Stimulated activated CD4-positive, alpha-beta T cell treated with anti-CD3 and anti-CD28 coated beads, Interleukin-1b, Interleukin-23, amount 100 ng/mL, for 1 hour (primary cell): Measurements from ENCODE around the gene RCAN2.

Source experiments
- DNase-seq, 2 donors: peaks; one replicate each; pipeline ENCODE4 v3.0.0-alpha.2; 2020; ENCODE audit warnings: low read depth in 2 of 2

The RCAN2 gene

GRCh38 chr6:46215777-46216176 is 275.5 kb downstream of the RCAN2 start:
- no peak for DNase-seq

GRCh38 chr6:46215213-46215612 is 276.0 kb downstream of the RCAN2 start:
- DNase-seq: no peak

GRCh38 chr6:46211917-46212316 is 279.3 kb downstream of the RCAN2 start:
- DNase-seq: no peak

- no peak for DNase-seq
These were observed 281.0 kb downstream of the RCAN2 start for GRCh38 chr6:46210294-46210693.

GRCh38 chr6:46208303-46208702 is 282.9 kb downstream of the RCAN2 start:
- DNase-seq: no peak

- DNase-seq: no peak
These were observed 284.1 kb downstream of the RCAN2 start for GRCh38 chr6:46207174-46207573.

- no peak for DNase-seq
These were observed 286.2 kb downstream of the RCAN2 start for GRCh38 chr6:46204880-46205650.

- DNase-seq: no peak
These were observed 287.7 kb downstream of the RCAN2 start for GRCh38 chr6:46203391-46204177.

GRCh38 chr6:46201702-46202101 is 289.5 kb downstream of the RCAN2 start:
- no peak for DNase-seq

GRCh38 chr6:46199387-46199786 is 291.9 kb downstream of the RCAN2 start:
- DNase-seq: no peak

GRCh38 chr6:46191961-46192360 is 299.3 kb downstream of the RCAN2 start:
- DNase-seq: no peak

GRCh38 chr6:46190889-46191288 is 300.4 kb downstream of the RCAN2 start:
- DNase-seq: no peak

GRCh38 chr6:46189726-46190125 is 301.5 kb downstream of the RCAN2 start:
- DNase-seq: no peak

- DNase-seq: no peak
These were observed 304.7 kb downstream of the RCAN2 start for GRCh38 chr6:46186583-46186982.

- no peak for DNase-seq
These were observed 307.1 kb downstream of the RCAN2 start for GRCh38 chr6:46184114-46184513.

- DNase-seq: no peak
These were observed 315.3 kb downstream of the RCAN2 start for GRCh38 chr6:46175976-46176375.

GRCh38 chr6:46175446-46175845 is 315.8 kb downstream of the RCAN2 start:
- no peak for DNase-seq

- no peak for DNase-seq
These were observed 316.3 kb downstream of the RCAN2 start for GRCh38 chr6:46174904-46175303.

GRCh38 chr6:46172176-46172575 is 319.1 kb downstream of the RCAN2 start:
- no peak for DNase-seq
